K562 (cell line): ENCODE results near the gene VAMP4. TPM values are rescaled to one million over a fixed set of nuclear protein-coding genes. Genes with fewer than 3 reads are reported as not detected.

ENCODE experiments used
- E2F8 ChIP-seq: fragments of 450-650 bp; IDR thresholded peaks from 2 replicates; pipeline ENCODE4 v1.7.1; 2018; ENCODE audit warnings: mild to moderate bottlenecking, low read depth; ENCODE audit not compliant: partially characterized antibody
- ILF3 ChIP-seq: fragments of 450-650 bp; IDR thresholded peaks from 2 replicates; pipeline ENCODE4 v1.6.1; 2018; ENCODE audit warnings: antibody characterized with exemption, mild to moderate bottlenecking, moderate library complexity, borderline replicate concordance
- MLX ChIP-seq, 2 experiments: fragments of 450-650 bp in 1 of 2; sonication (generic) in 1 of 2; formaldehyde crosslinking; conservative IDR thresholded peaks; 2 replicates each; pipeline versions ENCODE4 v1.4.0 to v1.8.1; 2020 to 2022; ENCODE audit warnings: mild to moderate bottlenecking in 1 of 2, missing genetic modification reagents in 1 of 2
- ZNF324 ChIP-seq: fragments of 250-450 bp; sonication (Bioruptor Pico); IDR thresholded peaks from 2 replicates; pipeline ENCODE4 v1.4.0; 2020; ENCODE audit warnings: mild to moderate bottlenecking
- polyA plus RNA-seq, 8 experiments: library from polyadenylated mRNA; depleted of rRNA in 4 of 8; stranded (reverse) in 5 of 8; unstranded in 3 of 8; fragments of >200 nt; fragmentation: Nextera tagmentation in 2 of 8; fragmentation: Illumina TruSeq in 1 of 8; extraction: Ambion mirVana in 2 of 8; extraction: Trizol in 1 of 8; gene quantifications; 2 replicates each; pipeline versions ENCODE4 v1.2.1 to v1.2.3, GENCODE V29; 2011 to 2014; ENCODE audit warnings: inconsistent platforms in 1 of 8, missing spikeins in 1 of 8
- total RNA-seq, 7 experiments: library from RNA; depleted of rRNA in 6 of 7; stranded (reverse); fragments of >200 nt in 6 of 7; fragmentation: Illumina TruSeq in 2 of 7; extraction: Trizol in 2 of 7; gene quantifications; 2 replicates each; pipeline versions ENCODE4 v1.2.1 to v1.2.3, GENCODE V29; 2011 to 2021; ENCODE audit warnings: low replicate concordance in 1 of 7
- TF ChIP-seq, protein P1 (sequence below): sonication (generic); formaldehyde crosslinking; IDR thresholded peaks from 2 replicates; pipeline ENCODE4 v1.8.1; 2023; ENCODE audit warnings: missing genetic modification reagents, mild to moderate bottlenecking, borderline replicate concordance
- TF ChIP-seq, protein P2 (sequence below): fragments of 450-650 bp; IDR thresholded peaks from 2 replicates; pipeline ENCODE4 v1.6.1; 2016; ENCODE audit warnings: low read depth, mild to moderate bottlenecking, moderate library complexity
- TF ChIP-seq, protein P3 (sequence below): fragments of 200-800 bp; sonication (Bioruptor generic); IDR thresholded peaks from 2 replicates; pipeline ENCODE4 v1.6.1; 2016; ENCODE audit warnings: missing genetic modification characterization, missing compliant biosample characterization

The VAMP4 gene
- total and polyA plus RNA-seq, 9 of the 15 experiments (the other 6 are each of a cell fraction or from before 2014, with no cell fraction given) = 3.3 to 21.4 (median 11.9) TPM

- TF ChIP-seq, protein P1, sequence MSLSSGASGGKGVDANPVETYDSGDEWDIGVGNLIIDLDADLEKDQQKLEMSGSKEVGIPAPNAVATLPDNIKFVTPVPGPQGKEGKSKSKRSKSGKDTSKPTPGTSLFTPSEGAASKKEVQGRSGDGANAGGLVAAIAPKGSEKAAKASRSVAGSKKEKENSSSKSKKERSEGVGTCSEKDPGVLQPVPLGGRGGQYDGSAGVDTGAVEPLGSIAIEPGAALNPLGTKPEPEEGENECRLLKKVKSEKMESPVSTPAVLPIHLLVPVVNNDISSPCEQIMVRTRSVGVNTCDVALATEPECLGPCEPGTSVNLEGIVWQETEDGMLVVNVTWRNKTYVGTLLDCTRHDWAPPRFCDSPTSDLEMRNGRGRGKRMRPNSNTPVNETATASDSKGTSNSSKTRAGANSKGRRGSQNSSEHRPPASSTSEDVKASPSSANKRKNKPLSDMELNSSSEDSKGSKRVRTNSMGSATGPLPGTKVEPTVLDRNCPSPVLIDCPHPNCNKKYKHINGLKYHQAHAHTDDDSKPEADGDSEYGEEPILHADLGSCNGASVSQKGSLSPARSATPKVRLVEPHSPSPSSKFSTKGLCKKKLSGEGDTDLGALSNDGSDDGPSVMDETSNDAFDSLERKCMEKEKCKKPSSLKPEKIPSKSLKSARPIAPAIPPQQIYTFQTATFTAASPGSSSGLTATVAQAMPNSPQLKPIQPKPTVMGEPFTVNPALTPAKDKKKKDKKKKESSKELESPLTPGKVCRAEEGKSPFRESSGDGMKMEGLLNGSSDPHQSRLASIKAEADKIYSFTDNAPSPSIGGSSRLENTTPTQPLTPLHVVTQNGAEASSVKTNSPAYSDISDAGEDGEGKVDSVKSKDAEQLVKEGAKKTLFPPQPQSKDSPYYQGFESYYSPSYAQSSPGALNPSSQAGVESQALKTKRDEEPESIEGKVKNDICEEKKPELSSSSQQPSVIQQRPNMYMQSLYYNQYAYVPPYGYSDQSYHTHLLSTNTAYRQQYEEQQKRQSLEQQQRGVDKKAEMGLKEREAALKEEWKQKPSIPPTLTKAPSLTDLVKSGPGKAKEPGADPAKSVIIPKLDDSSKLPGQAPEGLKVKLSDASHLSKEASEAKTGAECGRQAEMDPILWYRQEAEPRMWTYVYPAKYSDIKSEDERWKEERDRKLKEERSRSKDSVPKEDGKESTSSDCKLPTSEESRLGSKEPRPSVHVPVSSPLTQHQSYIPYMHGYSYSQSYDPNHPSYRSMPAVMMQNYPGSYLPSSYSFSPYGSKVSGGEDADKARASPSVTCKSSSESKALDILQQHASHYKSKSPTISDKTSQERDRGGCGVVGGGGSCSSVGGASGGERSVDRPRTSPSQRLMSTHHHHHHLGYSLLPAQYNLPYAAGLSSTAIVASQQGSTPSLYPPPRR = no peak
- TF ChIP-seq E2F8 (no peak), ILF3 (no peak), ZNF324 (CRISPR knock-in tag) (no peak), MLX (CRISPR knock-in tag; conservative IDR thresholded peaks at IDR 0.05) (no peak)
- TF ChIP-seq, protein P2, sequence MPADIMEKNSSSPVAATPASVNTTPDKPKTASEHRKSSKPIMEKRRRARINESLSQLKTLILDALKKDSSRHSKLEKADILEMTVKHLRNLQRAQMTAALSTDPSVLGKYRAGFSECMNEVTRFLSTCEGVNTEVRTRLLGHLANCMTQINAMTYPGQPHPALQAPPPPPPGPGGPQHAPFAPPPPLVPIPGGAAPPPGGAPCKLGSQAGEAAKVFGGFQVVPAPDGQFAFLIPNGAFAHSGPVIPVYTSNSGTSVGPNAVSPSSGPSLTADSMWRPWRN = no peak
- TF ChIP-seq, protein P3, sequence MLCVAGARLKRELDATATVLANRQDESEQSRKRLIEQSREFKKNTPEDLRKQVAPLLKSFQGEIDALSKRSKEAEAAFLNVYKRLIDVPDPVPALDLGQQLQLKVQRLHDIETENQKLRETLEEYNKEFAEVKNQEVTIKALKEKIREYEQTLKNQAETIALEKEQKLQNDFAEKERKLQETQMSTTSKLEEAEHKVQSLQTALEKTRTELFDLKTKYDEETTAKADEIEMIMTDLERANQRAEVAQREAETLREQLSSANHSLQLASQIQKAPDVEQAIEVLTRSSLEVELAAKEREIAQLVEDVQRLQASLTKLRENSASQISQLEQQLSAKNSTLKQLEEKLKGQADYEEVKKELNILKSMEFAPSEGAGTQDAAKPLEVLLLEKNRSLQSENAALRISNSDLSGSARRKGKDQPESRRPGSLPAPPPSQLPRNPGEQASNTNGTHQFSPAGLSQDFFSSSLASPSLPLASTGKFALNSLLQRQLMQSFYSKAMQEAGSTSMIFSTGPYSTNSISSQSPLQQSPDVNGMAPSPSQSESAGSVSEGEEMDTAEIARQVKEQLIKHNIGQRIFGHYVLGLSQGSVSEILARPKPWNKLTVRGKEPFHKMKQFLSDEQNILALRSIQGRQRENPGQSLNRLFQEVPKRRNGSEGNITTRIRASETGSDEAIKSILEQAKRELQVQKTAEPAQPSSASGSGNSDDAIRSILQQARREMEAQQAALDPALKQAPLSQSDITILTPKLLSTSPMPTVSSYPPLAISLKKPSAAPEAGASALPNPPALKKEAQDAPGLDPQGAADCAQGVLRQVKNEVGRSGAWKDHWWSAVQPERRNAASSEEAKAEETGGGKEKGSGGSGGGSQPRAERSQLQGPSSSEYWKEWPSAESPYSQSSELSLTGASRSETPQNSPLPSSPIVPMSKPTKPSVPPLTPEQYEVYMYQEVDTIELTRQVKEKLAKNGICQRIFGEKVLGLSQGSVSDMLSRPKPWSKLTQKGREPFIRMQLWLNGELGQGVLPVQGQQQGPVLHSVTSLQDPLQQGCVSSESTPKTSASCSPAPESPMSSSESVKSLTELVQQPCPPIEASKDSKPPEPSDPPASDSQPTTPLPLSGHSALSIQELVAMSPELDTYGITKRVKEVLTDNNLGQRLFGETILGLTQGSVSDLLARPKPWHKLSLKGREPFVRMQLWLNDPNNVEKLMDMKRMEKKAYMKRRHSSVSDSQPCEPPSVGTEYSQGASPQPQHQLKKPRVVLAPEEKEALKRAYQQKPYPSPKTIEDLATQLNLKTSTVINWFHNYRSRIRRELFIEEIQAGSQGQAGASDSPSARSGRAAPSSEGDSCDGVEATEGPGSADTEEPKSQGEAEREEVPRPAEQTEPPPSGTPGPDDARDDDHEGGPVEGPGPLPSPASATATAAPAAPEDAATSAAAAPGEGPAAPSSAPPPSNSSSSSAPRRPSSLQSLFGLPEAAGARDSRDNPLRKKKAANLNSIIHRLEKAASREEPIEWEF (CRISPR knock-in tag) = no peak
These were observed 27.9 kb upstream of the VAMP4 start (continued) for GRCh38 chr1:171769754-171770153.
